ENCODE measurements around the gene TRAK2.
"Not testable (repeated sequence)": the region's sequence is repeated elsewhere in the genome, so short reads cannot be mapped to it uniquely, and the experiment has no call there.

TRAK2 gene

DNA sequence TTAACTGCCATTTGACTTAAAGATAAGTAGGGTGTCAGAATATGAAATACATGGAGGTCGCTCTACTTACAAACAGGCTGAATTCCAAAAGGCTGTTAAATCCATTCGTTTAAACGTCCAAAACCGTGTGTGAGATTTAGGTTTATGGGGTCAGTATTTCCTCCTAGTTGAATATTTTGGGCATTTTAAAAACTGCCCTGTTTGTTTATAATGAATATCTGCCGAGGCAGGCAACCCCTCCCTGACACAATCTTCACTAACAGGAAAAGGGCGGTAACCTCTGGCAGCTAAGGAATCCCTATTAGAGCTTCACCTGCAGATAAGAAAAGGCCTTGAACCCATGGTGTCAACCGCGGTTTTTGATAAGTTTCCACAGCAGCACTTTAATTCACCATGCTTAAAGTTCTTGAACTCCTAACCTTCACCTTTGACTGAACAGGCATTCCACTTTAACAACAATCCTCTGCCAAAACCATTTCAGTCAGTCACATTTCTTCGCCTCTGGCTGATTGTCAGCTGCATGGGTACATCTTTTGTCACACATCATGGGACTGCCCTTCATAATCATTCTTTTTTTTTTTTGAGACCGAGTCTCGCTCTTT lies 17.8 kb downstream of the TRAK2 start:
- no peak for DNase-seq (ENCODE audit: extremely low read depth, low read depth)
- TF ChIP-seq, protein P1, sequence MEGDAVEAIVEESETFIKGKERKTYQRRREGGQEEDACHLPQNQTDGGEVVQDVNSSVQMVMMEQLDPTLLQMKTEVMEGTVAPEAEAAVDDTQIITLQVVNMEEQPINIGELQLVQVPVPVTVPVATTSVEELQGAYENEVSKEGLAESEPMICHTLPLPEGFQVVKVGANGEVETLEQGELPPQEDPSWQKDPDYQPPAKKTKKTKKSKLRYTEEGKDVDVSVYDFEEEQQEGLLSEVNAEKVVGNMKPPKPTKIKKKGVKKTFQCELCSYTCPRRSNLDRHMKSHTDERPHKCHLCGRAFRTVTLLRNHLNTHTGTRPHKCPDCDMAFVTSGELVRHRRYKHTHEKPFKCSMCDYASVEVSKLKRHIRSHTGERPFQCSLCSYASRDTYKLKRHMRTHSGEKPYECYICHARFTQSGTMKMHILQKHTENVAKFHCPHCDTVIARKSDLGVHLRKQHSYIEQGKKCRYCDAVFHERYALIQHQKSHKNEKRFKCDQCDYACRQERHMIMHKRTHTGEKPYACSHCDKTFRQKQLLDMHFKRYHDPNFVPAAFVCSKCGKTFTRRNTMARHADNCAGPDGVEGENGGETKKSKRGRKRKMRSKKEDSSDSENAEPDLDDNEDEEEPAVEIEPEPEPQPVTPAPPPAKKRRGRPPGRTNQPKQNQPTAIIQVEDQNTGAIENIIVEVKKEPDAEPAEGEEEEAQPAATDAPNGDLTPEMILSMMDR (IDR thresholded peaks at IDR 0.05; ENCODE audit: low read depth, low read length) = no peak

DNA sequence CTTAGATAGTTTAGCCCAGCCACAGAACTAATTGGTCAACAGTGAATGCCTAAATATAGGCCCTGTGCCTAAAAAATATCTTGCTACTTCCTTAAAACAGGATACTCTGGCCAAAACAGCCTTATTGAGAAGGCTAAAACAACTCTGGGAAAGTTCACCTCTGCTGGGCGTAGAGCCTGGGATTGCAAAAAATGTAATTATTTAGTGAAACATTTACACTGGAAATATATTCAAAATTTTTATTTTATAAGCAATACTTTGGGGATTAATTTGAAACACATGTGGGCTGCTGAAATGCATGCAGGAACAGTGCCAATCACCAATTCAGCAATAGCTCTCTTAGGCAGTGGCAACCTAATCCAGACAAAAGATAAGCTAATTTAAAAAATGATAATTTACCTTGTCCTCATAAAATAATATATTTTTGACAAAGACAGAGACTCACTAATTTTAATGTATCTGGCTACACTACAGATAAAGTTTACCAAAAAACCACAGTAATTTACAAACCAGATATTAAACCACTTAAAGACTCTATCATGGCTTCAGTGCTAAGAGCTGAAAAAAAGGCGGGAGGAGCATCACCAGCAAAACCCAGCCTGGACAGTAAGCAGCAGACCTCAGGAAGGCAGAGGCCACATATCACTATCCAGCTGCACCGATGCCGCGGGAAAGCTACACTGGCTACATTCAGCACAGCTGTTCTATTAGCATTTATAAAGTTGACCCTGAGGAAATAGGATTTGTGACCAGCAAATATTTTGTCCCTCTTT lies 18.5 kb downstream of the TRAK2 start:
- peak; percentile 77 for DNase-seq (ENCODE audit: extremely low read depth, low read depth)
- TF ChIP-seq, protein P1 (IDR thresholded peaks at IDR 0.05; ENCODE audit: low read depth, low read length) = no peak

DNA sequence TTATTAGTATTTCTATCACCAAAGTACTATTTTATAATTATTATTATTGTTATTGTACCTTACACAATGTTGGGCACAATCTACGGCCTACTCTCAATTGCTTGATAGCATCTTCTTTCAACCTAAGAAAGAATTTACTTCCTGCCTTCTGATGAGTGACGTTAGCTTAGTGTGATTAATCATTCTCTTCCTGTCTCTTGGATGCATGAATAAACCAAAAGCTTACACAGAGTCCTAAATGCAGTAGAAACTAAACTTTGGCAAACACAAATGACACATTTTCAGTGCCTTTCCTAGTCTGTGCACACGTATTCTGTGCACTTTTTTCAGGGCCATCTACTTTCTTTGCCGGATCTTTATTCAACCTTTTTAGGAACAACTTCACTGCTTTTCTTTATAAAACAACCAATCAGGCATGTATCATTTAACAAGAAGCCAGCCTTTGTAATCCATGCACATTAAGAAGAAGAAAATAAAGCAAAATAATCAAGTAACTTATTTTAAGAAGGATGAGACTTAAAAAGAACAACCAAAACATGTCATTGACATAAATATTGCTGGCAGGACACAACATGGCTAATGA lies 19.1 kb downstream of the TRAK2 start:
- TF ChIP-seq, protein P1 (IDR thresholded peaks at IDR 0.05; ENCODE audit: low read depth, low read length) = no peak
- no peak for DNase-seq (ENCODE audit: extremely low read depth, low read depth)

DNA sequence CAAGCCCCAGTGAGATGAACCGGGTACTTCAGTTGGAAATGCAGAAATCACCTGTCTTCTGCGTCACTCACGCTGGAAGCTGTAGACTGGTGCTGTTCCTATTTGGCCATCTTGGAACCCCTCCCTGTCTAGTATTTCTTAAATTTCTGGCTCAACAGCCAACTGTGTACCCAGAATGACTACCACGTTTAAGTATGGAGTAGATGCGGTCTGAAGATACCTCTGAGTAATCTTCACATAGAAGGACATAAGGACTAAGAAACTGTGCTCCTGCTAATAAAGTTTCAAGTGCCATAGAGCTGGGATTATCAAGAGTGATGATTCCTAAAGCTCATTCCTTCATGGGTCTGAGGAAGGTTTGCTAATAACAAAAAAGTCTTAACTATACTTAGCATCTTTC lies 20.4 kb downstream of the TRAK2 start:
- TF ChIP-seq, protein P1 (IDR thresholded peaks at IDR 0.05; ENCODE audit: low read depth, low read length) = no peak
- DNase-seq (ENCODE audit: extremely low read depth, low read depth) = no peak

DNA sequence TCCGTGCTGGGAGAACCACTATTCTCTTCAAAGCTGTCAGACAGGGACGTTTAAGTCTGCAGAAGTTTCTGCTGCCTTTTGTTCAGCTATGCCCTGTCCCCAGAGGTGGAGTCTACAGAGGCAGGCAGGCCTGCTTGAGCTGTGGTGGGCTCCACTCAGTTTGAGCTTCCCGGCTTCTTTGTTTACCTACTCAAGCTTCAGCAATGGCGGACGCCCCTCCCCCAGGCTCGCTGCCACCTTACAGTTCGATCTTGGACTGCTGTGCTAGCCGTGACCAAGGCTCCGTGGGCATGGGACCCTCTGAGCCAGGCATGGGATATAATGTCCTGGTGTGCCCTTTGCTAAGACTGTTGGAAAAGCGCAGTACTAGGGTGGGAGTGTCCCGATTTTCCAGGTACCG lies 20.9 kb downstream of the TRAK2 start:
- not testable (repeated sequence) for DNase-seq (ENCODE audit: extremely low read depth, low read depth)

DNA sequence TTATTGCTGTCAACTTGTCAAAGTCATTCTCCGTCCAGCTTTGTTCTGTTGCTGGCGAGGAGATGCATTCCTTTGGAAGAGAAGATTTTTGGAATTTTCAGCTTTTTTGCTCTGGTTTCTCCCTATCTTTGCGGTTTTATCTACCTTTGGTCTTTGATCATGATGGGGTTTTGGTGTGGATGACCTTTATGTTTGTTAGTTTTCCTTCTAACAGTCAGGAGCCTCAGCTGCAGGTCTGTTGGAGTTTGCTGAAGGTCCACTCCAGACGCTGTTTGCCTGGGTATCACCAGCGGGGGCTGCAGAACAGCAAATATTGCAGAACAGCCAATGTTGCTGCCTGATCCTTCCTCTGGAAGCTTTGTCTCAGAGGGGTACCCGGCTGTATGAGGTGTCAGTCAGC lies 21.4 kb downstream of the TRAK2 start:
- DNase-seq (ENCODE audit: extremely low read depth, low read depth) = not testable (repeated sequence)

DNA sequence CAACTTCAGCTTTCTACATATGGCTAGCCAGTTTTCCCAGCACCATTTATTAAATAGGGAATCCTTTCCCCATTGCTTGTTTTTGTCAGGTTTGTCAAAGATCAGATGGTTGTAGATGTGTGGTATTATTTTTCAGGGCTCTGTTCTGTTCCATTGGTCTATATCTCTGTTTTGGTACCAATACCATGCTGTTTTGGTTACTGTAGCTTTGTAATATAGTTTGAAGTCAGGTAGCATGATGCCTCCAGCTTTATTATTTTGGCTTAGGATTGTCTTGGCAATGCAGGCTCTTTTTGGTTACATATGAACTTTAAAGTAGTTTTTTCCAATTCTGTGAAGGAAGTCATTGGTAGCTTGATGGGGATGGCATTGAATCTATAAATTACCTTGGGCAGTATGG lies 22.9 kb downstream of the TRAK2 start:
- not testable (repeated sequence) for DNase-seq (ENCODE audit: extremely low read depth, low read depth)

DNA sequence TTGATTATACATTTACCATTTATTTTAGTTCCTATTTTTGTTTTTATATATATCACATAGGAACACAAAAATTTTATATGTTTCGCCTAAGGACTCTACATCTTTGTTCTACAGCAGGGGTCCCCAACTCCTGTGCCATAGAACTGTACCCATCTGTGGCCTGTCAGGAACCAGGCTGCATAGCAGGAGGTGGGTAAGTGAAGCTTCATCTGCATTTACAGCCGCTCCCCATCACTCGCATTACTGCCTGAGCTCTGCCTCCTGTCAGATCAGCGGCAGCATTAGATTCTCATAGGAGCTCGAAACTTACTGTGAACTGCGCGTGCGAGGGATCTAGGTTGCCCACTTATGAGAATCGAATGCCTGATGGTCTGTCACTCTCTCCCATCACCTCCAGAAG lies 25.3 kb downstream of the TRAK2 start:
- DNase-seq (ENCODE audit: extremely low read depth, low read depth) = no peak
- TF ChIP-seq, protein P1 (IDR thresholded peaks at IDR 0.05; ENCODE audit: low read depth, low read length) = no peak

All from AG09319 (cell line).